ENCODE results near the gene CLCN3. TPM values are rescaled to one million over a fixed set of nuclear protein-coding genes. Genes with fewer than 3 reads are reported as not detected.

The CLCN3 gene
- total RNA-seq, 1 donor from 2014 or later = 45.0 TPM

- FAIRE-seq = no peak
- no peak overlapping the region for H3K4me3 ChIP-seq (ENCODE audit: low read depth, low read length)
- no peaks in the 10 kb centered on the region for H3K27me3 ChIP-seq (ENCODE audit: control insufficient read depth, insufficient read depth, low read length)
- no peaks in the 10 kb centered on the region for H3K36me3 ChIP-seq (ENCODE audit: control insufficient read depth, insufficient read depth, low read length)
- TF ChIP-seq, protein P1, sequence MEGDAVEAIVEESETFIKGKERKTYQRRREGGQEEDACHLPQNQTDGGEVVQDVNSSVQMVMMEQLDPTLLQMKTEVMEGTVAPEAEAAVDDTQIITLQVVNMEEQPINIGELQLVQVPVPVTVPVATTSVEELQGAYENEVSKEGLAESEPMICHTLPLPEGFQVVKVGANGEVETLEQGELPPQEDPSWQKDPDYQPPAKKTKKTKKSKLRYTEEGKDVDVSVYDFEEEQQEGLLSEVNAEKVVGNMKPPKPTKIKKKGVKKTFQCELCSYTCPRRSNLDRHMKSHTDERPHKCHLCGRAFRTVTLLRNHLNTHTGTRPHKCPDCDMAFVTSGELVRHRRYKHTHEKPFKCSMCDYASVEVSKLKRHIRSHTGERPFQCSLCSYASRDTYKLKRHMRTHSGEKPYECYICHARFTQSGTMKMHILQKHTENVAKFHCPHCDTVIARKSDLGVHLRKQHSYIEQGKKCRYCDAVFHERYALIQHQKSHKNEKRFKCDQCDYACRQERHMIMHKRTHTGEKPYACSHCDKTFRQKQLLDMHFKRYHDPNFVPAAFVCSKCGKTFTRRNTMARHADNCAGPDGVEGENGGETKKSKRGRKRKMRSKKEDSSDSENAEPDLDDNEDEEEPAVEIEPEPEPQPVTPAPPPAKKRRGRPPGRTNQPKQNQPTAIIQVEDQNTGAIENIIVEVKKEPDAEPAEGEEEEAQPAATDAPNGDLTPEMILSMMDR (IDR thresholded peaks at IDR 0.05; ENCODE audit: insufficient read depth, low read length, severe bottlenecking) = no peak
- DNase-seq (ENCODE audit: low read depth) = no peak
These were observed 6.9 kb downstream of the CLCN3 start for GRCh38 chr4:169627307-169627706.

DNA sequence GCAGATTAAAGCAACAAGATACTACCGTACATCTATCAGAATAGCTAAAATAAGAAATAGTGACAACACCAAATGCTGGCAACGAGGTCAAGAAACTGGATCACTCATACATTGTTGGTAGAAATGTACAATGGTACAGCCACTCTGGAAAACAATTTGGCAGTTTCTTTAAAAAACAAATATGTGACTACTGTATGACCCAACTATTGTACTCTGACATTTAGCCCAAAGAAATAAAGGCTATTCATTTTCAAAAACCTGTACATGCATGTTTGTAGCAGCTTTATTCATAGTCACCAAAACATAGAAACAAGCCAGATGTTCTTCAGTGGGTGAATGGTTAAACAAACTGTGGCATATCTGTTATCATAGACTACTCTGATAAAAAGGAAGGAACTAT, 8.2 kb downstream of the CLCN3 start:
- TF ChIP-seq, protein P1 (IDR thresholded peaks at IDR 0.05; ENCODE audit: insufficient read depth, low read length, severe bottlenecking) = no peak
- no peak overlapping the region for H3K4me3 ChIP-seq (ENCODE audit: low read depth, low read length)
- H3K27me3 ChIP-seq (ENCODE audit: control insufficient read depth, insufficient read depth, low read length) = no peaks in the 10 kb centered on the region
- FAIRE-seq (no peak), DNase-seq (ENCODE audit: low read depth) (peak; percentile 76)
- no peaks in the 10 kb centered on the region for H3K36me3 ChIP-seq (ENCODE audit: control insufficient read depth, insufficient read depth, low read length)

DNA sequence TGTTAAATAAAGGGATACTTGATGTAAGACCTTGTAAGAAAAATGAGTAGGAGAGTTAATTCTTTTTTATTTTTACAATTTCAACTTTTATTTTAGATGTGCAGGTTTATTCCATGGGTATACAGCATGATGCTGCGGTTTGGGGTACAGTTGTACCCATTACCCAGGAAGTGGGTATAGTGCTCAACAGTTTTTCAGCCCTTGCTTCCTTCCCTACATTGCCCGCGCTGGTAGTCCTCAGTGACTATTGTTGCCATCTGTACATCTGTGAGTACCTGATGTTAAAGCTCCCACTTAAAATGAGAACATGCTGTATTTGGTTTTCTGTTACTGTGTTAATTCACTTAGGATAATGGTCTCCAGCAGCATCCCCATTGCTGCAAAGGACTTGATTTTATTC, 9.7 kb downstream of the CLCN3 start:
- no peaks in the 10 kb centered on the region for H3K27me3 ChIP-seq (ENCODE audit: control insufficient read depth, insufficient read depth, low read length)
- TF ChIP-seq, protein P1 (IDR thresholded peaks at IDR 0.05; ENCODE audit: insufficient read depth, low read length, severe bottlenecking) = no peak
- no peak overlapping the region for H3K4me3 ChIP-seq (ENCODE audit: low read depth, low read length)
- no peaks in the 10 kb centered on the region for H3K36me3 ChIP-seq (ENCODE audit: control insufficient read depth, insufficient read depth, low read length)
- FAIRE-seq (no peak), DNase-seq (ENCODE audit: low read depth) (no peak)

GRCh38 chr4:169632896-169633295, 12.5 kb downstream of the CLCN3 start:
- TF ChIP-seq, protein P1 (IDR thresholded peaks at IDR 0.05; ENCODE audit: insufficient read depth, low read length, severe bottlenecking) = no peak
- H3K4me3 ChIP-seq (ENCODE audit: low read depth, low read length) = no peak overlapping the region
- FAIRE-seq (no peak), DNase-seq (ENCODE audit: low read depth) (no peak)
- no peaks in the 10 kb centered on the region for H3K36me3 ChIP-seq (ENCODE audit: control insufficient read depth, insufficient read depth, low read length)
- H3K27me3 ChIP-seq (ENCODE audit: control insufficient read depth, insufficient read depth, low read length) = no peaks in the 10 kb centered on the region

DNA sequence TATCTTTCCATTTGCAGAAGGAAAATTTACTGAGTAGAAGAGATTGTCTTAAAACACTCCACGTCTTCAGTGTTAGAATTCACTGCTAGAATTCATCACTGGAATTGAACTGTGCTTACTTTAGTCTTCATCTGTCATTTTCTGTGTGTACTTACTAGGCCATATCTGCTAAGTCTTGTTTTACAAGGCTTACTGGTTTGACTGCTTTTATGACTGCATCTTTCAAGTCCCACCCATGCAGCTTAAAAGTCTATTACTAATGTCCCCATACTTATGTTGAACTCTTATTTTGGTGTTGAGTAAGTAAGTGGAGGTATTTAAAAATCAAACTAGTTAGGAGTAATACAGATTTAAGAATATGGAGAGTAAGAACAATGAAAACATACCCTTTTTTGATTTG, 14.6 kb downstream of the CLCN3 start:
- peak; percentile 93 for DNase-seq (ENCODE audit: low read depth)
- TF ChIP-seq, protein P1 (IDR thresholded peaks at IDR 0.05; ENCODE audit: insufficient read depth, low read length, severe bottlenecking) = no peak
- FAIRE-seq = no peak
- Histone ChIP-seq H3K27me3 (ENCODE audit: control insufficient read depth, insufficient read depth, low read length) (no peaks in the 10 kb centered on the region), H3K4me3 (ENCODE audit: low read depth, low read length) (no peak overlapping the region), H3K36me3 (ENCODE audit: control insufficient read depth, insufficient read depth, low read length) (peaks cover 6% of the 10 kb centered on the region)

DNA sequence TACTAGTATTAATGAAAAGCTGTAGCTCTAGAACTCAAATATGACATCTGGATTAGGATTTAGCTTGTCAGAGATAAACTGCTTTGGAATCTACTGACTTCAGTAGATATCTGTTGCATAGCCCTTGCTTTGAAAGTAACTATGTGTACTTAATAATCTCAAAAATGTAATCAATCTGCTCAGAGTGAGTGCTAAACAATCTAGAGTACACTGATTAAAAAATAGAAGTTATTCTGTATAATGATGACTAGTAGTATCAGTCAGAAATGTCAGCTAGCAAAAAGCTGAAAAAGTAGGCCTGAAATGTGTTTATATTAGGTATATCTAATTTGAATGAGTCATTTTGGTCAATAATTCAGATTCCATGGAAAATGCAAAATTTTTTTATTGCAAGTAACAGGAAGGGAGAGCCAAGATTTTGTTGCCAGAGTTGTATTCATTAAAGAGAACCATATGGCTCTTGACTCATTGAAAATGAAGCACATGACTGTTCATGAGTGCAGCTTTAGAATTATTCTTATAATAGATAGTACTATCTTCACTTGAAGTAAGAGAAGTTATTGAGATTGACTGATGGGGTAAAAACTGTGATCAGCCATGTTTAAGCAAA, 20.0 kb downstream of the CLCN3 start:
- no peaks in the 10 kb centered on the region for H3K27me3 ChIP-seq (ENCODE audit: control insufficient read depth, insufficient read depth, low read length)
- no peak overlapping the region for H3K4me3 ChIP-seq (ENCODE audit: low read depth, low read length)
- DNase-seq (ENCODE audit: low read depth) (no peak), FAIRE-seq (no peak)
- TF ChIP-seq, protein P1 (IDR thresholded peaks at IDR 0.05; ENCODE audit: insufficient read depth, low read length, severe bottlenecking) = no peak
- H3K36me3 ChIP-seq (ENCODE audit: control insufficient read depth, insufficient read depth, low read length) = peaks cover 6% of the 10 kb centered on the region
